GM06990 (cell line): ENCODE measurements around the gene STARD9.
A peak's percentile ranks its signal among the peaks of the same experiment; 100 is the strongest.

ENCODE experiments used
- DNase-seq: peaks from one replicate; pipeline ENCODE4 v3.0.0-alpha.2; 2011; ENCODE audit not compliant: insufficient read length; ENCODE audit errors: extremely low read depth
- H3K27me3 ChIP-seq: replicated peaks from 2 replicates; pipeline ENCODE4 v1.6.0; 2011; ENCODE audit warnings: low read length; ENCODE audit not compliant: control insufficient read depth, insufficient read depth
- H3K36me3 ChIP-seq: 2 replicates; pipeline ENCODE4 v1.5.1; 2011; ENCODE audit warnings: low read length; ENCODE audit not compliant: control insufficient read depth, insufficient read depth
- H3K4me3 ChIP-seq: replicated peaks from 2 replicates; pipeline ENCODE4 v1.5.1; 2011; ENCODE audit warnings: low read depth, mild to moderate bottlenecking, control low read depth, low read length
- CTCF ChIP-seq: IDR thresholded peaks from 2 replicates; pipeline ENCODE4 v1.5.1; 2011; ENCODE audit warnings: low read length, control low read depth, mild to moderate bottlenecking, inconsistent platforms; ENCODE audit not compliant: insufficient read depth, poor library complexity, severe bottlenecking

STARD9 gene

GRCh38 chr15:42623951-42624350, 48.5 kb downstream of the STARD9 start:
- TF ChIP-seq CTCF = no peak
- DNase-seq = no peak
- Histone ChIP-seq H3K4me3 (no peak overlapping the region), H3K36me3 (no peaks in the 10 kb centered on the region), H3K27me3 (no peaks in the 10 kb centered on the region)

- no peak overlapping the region for H3K4me3 ChIP-seq
- no peaks in the 10 kb centered on the region for H3K36me3 ChIP-seq
- no peaks in the 10 kb centered on the region for H3K27me3 ChIP-seq
- no peak for DNase-seq
- TF ChIP-seq CTCF = no peak
Measured at GRCh38 chr15:42627485-42627884, 52.1 kb downstream of the STARD9 start.

GRCh38 chr15:42628761-42629160, 53.4 kb downstream of the STARD9 start:
- Histone ChIP-seq H3K36me3 (no peaks in the 10 kb centered on the region), H3K27me3 (no peaks in the 10 kb centered on the region), H3K4me3 (no peak overlapping the region)
- DNase-seq = no peak
- TF ChIP-seq CTCF = no peak

- Histone ChIP-seq H3K27me3 (no peaks in the 10 kb centered on the region), H3K36me3 (no peaks in the 10 kb centered on the region), H3K4me3 (no peak overlapping the region)
- DNase-seq = no peak
- TF ChIP-seq CTCF = no peak
Measured at GRCh38 chr15:42632105-42632675, 56.8 kb downstream of the STARD9 start.

GRCh38 chr15:42640109-42640508, 64.7 kb downstream of the STARD9 start:
- H3K36me3 ChIP-seq = peaks cover 1% of the 10 kb centered on the region; the same call in 1 of the 2 replicates
- no peak overlapping the region for H3K4me3 ChIP-seq
- DNase-seq = no peak
- TF ChIP-seq CTCF = no peak
- no peaks in the 10 kb centered on the region for H3K27me3 ChIP-seq

GRCh38 chr15:42650208-42651066, 75.0 kb downstream of the STARD9 start:
- no peaks in the 10 kb centered on the region for H3K27me3 ChIP-seq

More at GRCh38 chr15:42650208-42651066, 75.0 kb downstream of the STARD9 start:
- H3K4me3 ChIP-seq = no peak overlapping the region
- DNase-seq = peak; percentile 52
- no peaks in the 10 kb centered on the region for H3K36me3 ChIP-seq
- TF ChIP-seq CTCF = peak; percentile 77
